Right atrium auricular region (tissue), 2 donors: ENCODE results near the gene LDB3. TPM values are rescaled to one million over a fixed set of nuclear protein-coding genes. Genes with fewer than 3 reads are reported as not detected.

Source experiments
- DNase-seq: peaks from one replicate; pipeline ENCODE4 v3.0.0-alpha.2; 2019; ENCODE audit warnings: low spot score
- H3K27ac ChIP-seq, 2 donors: fragments of 200-600 bp; sonication (generic); 1 replicate in 1 of 2; 2 replicates in 1 of 2; pipeline ENCODE4 v1.5.1; 2016 to 2019
- H3K27me3 ChIP-seq, 2 donors: fragments of 200-600 bp; sonication (generic); one replicate each; pipeline versions ENCODE4 v1.5.1 to v1.6.0; 2017 to 2019
- H3K36me3 ChIP-seq: fragments of 200-600 bp; sonication (generic); one replicate; pipeline ENCODE4 v1.5.1; 2016
- H3K4me1 ChIP-seq, 2 donors: fragments of 200-600 bp; sonication (generic); one replicate each; pipeline versions ENCODE4 v1.5.1 to v1.6.0; 2017 to 2019
- H3K4me3 ChIP-seq, 2 donors: fragments of 200-600 bp; sonication (generic); 1 replicate in 1 of 2; 2 replicates in 1 of 2; pipeline ENCODE4 v1.5.1; 2017 to 2019; ENCODE audit warnings: mild to moderate bottlenecking in 1 of 2, moderate library complexity in 1 of 2
- H3K9me3 ChIP-seq, 2 donors: fragments of 200-600 bp; sonication (generic); one replicate each; pipeline ENCODE4 v1.5.1; 2019
- total RNA-seq, 2 donors: library from RNA; depleted of rRNA; stranded (reverse); fragments of >200 nt; gene quantifications; one replicate each; pipeline ENCODE4 v1.1.0, GENCODE V29; 2016
- TF ChIP-seq, protein P1 (sequence below), 2 donors: fragments of 200-600 bp; sonication (generic); IDR thresholded peaks; one replicate each; pipeline ENCODE4 v1.5.1; 2019; ENCODE audit warnings: antibody characterized with exemption in 2 of 2

The LDB3 gene
- total RNA-seq, 2 donors from 2014 or later, result 448 to 908 TPM

DNA sequence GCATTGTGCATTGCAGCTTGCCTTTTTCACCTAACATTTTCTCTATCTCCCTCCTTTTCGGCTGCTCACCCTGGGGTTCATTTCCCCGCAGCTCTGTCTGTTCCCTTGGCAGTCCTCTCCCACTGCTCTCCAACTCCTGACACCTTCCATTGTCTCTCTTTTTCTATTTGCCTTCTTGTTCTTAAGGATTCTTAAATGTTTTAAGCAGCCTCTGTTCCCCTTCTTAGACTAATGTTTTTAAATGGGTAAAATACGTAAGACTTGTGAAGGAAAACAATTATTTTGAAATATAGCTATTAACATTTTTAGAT lies 107.5 kb downstream of the LDB3 start:
- TF ChIP-seq, protein P1, sequence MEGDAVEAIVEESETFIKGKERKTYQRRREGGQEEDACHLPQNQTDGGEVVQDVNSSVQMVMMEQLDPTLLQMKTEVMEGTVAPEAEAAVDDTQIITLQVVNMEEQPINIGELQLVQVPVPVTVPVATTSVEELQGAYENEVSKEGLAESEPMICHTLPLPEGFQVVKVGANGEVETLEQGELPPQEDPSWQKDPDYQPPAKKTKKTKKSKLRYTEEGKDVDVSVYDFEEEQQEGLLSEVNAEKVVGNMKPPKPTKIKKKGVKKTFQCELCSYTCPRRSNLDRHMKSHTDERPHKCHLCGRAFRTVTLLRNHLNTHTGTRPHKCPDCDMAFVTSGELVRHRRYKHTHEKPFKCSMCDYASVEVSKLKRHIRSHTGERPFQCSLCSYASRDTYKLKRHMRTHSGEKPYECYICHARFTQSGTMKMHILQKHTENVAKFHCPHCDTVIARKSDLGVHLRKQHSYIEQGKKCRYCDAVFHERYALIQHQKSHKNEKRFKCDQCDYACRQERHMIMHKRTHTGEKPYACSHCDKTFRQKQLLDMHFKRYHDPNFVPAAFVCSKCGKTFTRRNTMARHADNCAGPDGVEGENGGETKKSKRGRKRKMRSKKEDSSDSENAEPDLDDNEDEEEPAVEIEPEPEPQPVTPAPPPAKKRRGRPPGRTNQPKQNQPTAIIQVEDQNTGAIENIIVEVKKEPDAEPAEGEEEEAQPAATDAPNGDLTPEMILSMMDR (IDR thresholded peaks at IDR 0.05), result no peak
- Histone ChIP-seq H3K27ac (peak overlapping the region in 1 of 2 donors; percentile 28), H3K4me1 (peaks cover 0 to 20% of the 10 kb centered on the region in 2 donors), H3K9me3 (no peaks in the 10 kb centered on the region), H3K4me3 (no peak overlapping the region), H3K27me3 (no peaks in the 10 kb centered on the region), H3K36me3 (no peaks in the 10 kb centered on the region)
- DNase-seq, result no peak

DNA sequence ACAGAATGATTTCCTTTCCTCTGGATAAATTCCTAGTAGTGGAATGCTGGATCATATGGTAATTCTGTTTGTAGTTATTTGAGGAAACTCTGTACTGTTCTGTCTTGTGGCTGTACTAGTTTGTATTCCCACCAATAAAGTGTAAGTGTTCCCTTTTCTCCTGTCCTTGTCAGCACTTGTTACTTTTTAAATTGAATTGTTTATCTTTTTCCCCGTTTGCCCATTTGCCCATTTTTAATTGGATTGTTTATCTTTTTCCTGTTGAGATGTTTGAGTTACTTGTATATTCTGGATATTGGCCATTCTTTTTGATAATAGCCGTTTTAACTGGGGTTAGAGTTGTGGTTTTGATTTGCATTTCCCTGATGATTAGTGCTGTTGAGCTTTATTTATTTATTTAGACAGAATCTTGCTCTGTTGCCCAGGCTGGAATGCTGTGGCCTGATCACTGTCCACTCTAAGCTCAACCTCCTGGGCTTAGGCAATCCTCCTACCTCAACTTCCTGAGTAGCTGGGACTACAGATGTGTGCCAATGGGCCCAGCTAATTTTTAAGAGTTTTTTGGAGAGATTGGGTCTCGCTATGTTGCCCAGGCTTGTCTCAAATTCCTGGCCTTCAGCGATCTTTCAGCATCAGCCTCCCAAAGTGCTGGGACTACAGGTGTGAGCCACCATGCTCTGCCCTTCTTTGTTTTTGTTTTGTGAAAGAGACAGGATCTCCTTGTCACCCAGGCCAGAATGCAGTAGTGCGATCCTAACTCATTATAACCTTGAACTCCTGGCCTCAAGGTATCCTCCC lies 111.1 kb downstream of the LDB3 start:
- Histone ChIP-seq H3K9me3 (no peaks in the 10 kb centered on the region), H3K36me3 (no peaks in the 10 kb centered on the region), H3K27me3 (no peaks in the 10 kb centered on the region), H3K27ac (no peak overlapping the region), H3K4me3 (no peak overlapping the region), H3K4me1 (peaks cover 0 to 32% of the 10 kb centered on the region in 2 donors)
- no peak for DNase-seq
- TF ChIP-seq, protein P1 (IDR thresholded peaks at IDR 0.05), result no peak

DNA sequence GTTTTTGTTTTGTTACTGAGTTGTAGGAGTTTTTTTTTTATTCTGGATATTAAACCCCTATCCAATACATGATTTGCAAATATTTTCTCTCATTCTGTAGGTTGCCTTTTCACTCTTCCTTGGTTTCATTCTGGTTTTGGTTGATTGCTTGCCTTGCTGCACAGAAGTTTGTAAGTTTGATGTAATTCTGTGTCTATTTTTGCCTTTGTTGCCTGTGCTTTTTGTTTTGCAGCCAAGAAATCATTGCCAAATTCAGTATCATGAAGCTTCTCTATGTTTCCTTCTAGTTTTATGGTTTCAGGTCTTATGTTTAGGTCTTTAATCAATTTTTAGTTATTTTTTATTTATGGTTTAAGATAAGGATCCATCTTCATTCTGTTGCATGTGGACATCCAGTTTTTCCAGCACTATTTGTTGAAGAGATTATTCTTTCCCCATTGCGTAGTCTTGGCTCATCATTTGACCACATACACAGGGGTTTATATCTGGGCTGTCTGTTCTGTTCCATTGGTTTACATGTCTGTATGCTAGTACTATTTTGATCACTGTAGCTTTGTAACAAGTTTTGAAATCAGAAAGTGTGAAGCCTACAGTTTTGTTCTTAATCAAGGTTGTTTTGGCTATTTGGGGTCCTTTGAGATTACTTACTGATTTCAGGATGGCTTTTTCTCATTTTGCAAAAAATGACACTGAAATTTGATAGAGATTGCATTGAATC lies 114.5 kb downstream of the LDB3 start:
- Histone ChIP-seq H3K9me3 (no peaks in the 10 kb centered on the region), H3K27ac (peak overlapping the region; percentile 0 to 57), H3K4me1 (peaks cover 0 to 36% of the 10 kb centered on the region in 2 donors), H3K4me3 (no peak overlapping the region), H3K36me3 (no peaks in the 10 kb centered on the region), H3K27me3 (no peaks in the 10 kb centered on the region)
- TF ChIP-seq, protein P1 (IDR thresholded peaks at IDR 0.05), result no peak
- DNase-seq, result no peak

DNA sequence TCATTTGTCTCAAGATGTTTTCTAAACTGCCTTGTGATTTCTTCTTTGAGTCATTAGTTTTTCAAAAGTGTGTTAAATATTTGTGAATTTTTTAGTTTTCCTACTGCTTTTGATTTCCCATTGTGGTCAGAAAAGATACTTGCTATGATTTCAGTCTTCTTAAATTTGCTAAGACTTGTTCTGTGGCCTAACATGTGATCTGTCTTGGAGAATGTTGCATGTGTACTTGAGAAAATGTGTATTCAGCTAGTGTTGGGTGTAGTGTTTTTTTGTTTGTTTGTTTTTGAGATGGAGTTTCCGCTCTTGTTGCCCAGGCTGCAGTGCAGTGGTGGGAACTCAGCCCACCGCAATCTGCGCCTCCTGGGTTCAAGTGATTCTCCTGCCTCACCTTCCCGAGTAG lies 116.7 kb downstream of the LDB3 start:
- TF ChIP-seq, protein P1 (IDR thresholded peaks at IDR 0.05), result no peak
- DNase-seq, result no peak
- H3K36me3 ChIP-seq, result no peaks in the 10 kb centered on the region
- H3K27ac ChIP-seq, result peak overlapping the region in 1 of 2 donors; percentile 1
- no peaks in the 10 kb centered on the region for H3K9me3 ChIP-seq
- no peak overlapping the region for H3K4me3 ChIP-seq
- no peaks in the 10 kb centered on the region for H3K27me3 ChIP-seq
- H3K4me1 ChIP-seq, result peaks cover 0 to 36% of the 10 kb centered on the region in 2 donors

Other genes with a start within 250 kb of the LDB3 start
- gene WAPL, start 146.7 kb upstream of the LDB3 start, total RNA-seq, result 10 to 100 TPM; 19.5 to 20.2 TPM
- gene OPN4, start 14.0 kb upstream of the LDB3 start, total RNA-seq, result under 1 TPM; 0.19 to 0.31 TPM
- gene BMPR1A, start 88.1 kb downstream of the LDB3 start, total RNA-seq, result 10 to 100 TPM; 28.6 to 41.2 TPM